GDM1 (cell line): ENCODE results near the gene WFDC1.

ENCODE experiments used
- DNase-seq: peaks from one replicate; lab custom pipeline; 2025; lab: John Stamatoyannopoulos, UW

The WFDC1 gene

GRCh38 chr16:84378099-84378498 lies 83.4 kb downstream of the WFDC1 start:
- DNase-seq: no peak

GRCh38 chr16:84378567-84378966 lies 83.9 kb downstream of the WFDC1 start:
- DNase-seq: no peak

- DNase-seq: no peak
These were observed 84.5 kb downstream of the WFDC1 start for GRCh38 chr16:84379008-84379708.
